Skin of body (tissue), 2 donors: ENCODE measurements around the gene SFMBT1. TPM values are rescaled to one million over a fixed set of nuclear protein-coding genes. Genes with fewer than 3 reads are reported as not detected.

Experiments used
- DNase-seq: peaks from one replicate; lab custom pipeline; 2025; lab: John Stamatoyannopoulos, UW
- total RNA-seq: library from RNA; depleted of rRNA; stranded (reverse); fragments of >200 nt; gene quantifications from one replicate; pipeline ENCODE4 v1.2.3, GENCODE V29; 2014

SFMBT1 gene
- total RNA-seq, 1 donor from 2014 or later: 13.2 TPM

DNA sequence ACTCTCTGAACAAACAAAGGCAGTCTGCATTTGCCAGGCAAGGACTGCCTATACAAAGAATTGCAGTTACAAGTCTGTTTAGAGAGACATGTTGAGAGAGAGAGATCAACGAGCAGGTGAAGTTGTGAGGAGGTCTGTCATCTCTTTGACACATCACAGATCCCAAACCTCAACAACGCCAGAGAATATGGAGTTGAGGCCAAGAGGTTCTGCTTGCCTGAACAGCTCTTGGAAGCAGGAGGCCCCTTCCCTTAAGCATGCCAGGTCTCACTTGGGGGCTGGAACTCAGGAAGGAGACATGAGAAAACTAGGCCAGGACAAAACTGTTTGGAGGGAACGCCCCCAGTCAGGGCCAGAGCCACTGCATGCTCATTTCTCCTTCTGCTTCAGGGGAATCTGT is 188.7 kb downstream of the SFMBT1 start:
- no peak for DNase-seq

DNA sequence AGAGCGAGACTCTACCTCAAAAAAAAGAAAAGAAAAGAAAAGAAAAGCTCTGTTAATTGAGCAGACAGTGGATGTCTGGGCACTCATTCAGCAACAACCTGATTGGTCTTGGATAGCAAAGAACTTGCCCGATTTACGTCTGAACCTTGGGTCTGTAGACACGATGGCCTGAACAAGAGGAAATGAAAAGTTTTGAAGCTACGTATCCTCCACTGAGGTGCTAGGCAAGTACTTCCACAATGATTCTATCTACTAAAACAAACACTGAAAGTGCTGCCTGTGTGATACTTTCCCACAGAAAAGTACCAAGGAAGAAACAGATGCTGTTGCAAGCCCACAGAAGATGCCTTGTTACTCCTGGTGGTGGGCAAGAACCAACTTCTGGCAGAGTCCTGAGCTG is 189.2 kb downstream of the SFMBT1 start:
- DNase-seq: no peak

DNA sequence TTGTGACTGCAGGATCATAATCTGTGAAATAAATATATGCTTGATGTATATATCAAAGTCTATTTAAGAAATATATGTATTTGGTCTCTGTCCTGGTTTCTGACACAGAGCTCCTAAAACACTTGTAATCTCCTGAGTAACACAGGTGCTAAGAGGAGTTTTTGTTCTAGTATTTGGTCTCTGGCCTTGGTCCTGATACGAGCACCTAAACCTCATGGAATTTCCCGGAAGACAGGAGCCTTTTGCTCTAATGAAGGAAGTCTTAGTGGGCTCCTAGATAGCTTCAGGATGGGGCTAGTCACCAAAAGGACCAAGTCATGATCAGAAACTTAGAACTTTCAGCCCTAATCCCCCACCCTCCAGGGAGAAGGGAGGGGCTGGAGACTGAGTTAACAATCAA is 191.9 kb downstream of the SFMBT1 start:
- no peak for DNase-seq

Other genes with a start within 250 kb of the SFMBT1 start
- gene ITIH4, start 215.4 kb downstream of the SFMBT1 start, total RNA-seq: 4.6 TPM
- 9.6 TPM for gene MUSTN1, start 211.1 kb downstream of the SFMBT1 start, total RNA-seq
- gene STIMATE, start 148.5 kb downstream of the SFMBT1 start, total RNA-seq: 8.7 TPM
- 9.2 TPM for gene RFT1, start 84.4 kb upstream of the SFMBT1 start, total RNA-seq
- 11.0 TPM for gene PRKCD, start 115.1 kb upstream of the SFMBT1 start, total RNA-seq
- gene TKT, start 209.9 kb upstream of the SFMBT1 start, total RNA-seq: 159 TPM